HG03520 (cell line): ENCODE data around the gene TBC1D5.
"Not testable (repeated sequence)": the region's sequence is repeated elsewhere in the genome, so short reads cannot be mapped to it uniquely, and the experiment has no call there.

Source experiments
- ATAC-seq: cut with Tn5 transposase; IDR thresholded peaks from one replicate; pipeline ENCODE4 v1.9.1; 2021; ENCODE audit warnings: mild to moderate bottlenecking, moderate library complexity; ENCODE audit not compliant: unreplicated experiment

Gene TBC1D5

DNA sequence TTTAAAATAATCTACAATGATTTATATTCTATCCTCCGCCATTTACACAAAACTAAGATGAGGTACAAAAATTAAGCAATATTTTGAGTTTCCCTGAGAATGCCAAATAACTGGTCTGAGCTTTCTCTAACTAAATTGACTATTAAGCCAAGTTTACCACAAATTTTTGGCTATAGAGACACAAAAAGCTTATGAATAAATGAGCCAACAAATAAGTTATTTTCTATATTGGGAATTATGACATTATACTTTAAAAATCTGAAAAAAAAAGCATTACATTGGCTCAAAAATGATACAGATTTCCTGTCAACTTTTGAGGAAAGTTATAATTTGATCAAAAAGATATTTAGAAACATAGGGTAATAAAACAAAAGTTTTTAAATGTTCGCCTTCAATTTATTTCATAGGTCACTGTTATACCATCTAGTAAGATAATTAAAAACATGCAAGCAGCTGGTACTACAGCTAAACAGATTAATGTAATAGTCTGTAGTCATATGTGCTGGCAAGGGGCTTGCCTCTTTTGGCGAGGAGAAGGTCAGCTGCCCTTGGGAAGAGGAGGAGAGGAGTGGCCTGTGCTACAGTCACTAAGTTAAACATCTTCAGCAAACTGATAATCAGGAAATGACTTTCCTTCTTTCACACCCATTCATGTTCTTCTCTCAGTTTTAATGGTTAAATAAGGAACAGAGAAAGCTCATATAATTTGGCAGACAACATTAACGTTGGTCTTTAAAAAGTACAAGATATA lies 318.5 kb downstream of the TBC1D5 start:
- ATAC-seq, result no peak

DNA sequence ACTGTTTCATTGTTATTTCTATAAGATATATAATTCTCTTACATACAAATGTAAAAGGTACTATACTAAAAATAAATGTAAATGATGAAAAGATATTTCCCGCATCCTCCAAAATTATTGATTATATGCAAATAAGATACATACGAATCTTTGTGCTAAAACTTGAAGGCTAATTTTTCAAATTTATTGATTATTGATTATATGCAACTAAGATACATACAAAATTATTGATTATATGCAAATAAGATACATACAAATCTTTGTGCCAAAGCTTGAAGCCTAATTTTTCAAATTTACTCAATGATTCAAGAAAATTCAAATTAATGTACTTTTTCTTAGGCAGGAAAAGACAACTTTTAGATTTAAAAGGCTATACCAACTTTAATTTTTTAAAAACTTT lies 319.8 kb downstream of the TBC1D5 start:
- ATAC-seq, result no peak

DNA sequence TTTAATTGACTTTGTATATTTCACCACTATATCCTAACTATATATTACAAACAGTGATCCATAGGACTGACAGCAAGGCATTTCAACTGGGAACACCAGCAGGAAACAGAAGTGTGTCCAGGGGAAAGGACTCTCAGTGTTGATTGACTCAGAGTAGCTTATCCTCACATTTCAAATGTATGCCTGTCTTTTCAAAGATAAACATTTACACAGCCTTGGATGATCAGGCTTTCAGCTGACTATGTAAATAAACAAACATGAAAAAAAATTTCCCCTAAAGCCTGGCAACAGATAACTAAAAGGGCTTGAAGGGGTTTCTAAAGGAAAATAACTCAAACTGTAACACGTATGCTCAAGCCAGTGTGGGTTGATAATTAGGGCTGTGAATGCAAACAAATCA lies 321.8 kb downstream of the TBC1D5 start:
- no peak for ATAC-seq

DNA sequence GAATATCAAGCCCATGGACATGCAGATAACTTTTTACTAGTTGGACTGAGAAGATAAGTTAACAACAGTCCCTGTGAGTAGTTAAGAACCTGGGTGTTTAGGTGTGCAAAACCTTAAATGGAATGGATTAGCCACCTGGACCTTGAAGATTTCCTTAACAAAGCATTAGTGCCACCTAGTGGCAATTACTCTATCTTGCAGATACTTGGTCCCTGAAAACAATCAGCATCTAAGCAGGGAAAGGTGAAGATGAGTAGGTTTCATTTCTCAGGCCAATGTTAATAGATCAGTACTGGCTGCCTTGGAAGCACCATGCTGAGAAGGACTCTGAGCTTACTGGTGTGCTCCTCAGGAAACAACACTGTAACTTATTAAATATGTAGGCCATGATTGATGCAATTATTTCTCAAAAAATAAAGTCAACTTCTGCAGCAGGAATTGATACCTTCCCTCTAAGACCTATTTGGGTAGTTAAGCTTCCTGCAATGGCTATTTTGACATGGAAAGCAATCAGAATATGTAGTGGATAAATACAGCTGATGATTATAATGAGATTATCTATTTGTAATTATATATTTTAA lies 329.4 kb downstream of the TBC1D5 start:
- peak; percentile 83 for ATAC-seq

DNA sequence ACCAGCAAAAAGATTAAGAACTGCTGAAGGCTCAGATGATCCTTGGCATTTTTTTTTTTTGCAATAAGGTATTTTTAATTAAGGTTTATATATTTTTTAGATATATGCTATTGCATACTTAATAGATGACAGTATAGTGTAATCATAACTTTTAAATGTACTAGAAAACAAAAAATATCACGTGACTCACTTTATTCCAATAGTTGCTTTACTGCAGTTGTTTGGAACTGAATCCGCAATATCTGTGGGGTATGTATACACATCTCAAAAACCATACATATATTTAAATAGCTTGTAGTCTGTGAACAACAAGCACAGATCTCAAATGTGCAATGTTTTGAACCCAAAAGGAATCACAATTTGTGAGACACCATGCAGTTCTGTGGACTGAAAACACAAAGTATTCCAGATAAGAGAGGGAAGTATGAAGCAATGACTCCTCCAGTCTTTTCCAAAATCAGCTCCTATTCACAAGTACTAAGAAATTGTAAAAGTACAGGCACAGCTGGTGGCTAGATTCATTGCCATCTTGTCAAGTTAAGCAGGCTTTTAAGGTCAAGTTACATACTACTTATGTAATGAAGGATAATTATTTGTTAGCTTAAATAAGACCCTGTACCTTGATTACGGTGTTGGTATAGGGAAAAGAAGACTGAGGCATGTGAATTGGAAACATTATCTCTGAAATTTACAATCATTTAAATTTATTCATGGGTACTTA lies 331.1 kb downstream of the TBC1D5 start:
- ATAC-seq, result no peak

DNA sequence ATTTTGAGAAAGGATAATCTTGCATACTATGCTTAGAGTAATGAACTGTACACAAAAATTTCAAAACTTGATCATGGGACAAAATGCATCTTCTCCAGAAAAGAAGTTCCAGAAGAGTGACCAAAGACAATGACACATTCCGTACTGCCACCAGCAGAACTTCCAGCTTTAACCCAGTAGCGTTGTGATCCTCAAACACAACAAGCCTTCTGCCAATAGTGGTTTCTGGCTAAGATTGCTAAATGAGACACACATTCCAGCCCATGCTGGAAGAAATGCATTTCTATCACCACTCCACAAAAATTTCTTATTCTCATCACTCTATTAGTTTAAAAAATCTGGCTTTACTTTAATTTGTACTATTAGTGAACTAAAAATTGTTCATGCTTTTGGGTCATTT lies 334.9 kb downstream of the TBC1D5 start:
- no peak for ATAC-seq

DNA sequence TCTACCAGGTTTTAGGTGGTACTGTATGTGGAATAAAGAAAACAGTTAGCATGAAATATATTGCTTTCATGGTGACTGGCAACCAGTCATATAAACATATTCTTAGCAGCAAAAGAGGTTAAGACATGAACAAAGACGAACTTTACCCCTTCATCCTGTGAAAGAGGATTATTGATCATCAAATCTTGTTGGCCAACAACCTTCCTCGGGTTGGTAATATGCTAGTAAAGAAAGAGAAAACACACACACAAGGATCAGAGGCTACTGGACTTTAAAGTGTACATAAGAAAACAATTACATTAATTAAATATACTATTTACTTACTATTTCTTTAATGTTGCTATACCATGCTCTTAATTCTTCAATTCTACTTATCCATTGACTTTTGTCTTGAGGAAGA lies 337.9 kb downstream of the TBC1D5 start:
- ATAC-seq, result no peak

DNA sequence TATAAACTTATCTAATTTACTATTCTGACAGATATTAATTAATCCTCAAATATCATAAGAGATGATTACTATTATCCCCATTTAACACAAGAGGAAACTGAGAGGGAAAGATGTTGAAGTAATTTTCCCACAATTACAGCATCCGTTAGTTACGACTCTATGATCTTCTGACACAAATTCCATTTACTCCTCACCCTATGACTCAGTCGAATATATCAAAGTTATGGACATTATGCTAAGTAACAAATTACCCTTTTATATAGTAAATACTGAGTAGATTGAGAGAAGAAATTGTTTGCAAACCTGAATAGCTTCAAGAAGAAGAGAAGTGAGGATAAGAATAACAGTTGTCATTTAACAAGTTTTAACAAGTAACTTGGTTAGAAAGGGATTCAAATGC lies 340.0 kb downstream of the TBC1D5 start:
- ATAC-seq, result no peak

DNA sequence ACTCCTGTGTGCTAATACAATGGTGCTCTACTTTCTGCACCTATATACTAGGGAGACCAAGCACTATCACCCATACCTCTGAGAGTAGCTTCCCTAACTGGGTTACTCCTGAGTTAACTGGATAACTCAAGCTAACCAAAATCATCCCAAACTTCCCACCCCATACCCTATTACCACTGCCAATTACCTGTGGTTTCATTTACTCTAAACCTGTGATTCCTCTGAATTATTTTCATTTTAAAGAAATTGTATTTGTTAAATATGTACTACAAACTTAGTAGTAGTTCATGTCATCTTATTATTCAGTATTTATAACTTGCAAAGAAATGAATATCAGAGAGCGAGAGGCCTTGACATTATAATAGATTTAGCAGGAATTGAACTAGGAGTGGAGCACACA lies 340.5 kb downstream of the TBC1D5 start:
- no peak for ATAC-seq

DNA sequence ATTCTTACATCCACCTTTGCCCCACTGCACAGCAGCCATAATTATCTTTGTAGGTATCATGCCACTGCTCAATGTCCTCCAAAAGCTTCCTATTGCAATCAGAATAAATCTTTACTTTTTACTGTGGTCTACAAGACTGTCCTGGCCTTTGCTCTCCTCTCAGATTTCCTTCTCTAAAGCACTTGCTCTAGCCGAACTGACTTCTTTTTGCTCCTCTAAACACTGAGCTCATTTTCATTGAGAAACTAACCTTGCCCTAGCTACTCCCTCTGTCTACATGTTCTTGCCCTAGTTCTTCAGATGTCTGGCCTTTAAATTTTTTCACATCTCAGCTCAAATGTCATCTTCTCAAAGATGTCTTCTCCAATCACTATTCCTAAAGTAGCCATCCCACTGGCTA lies 342.8 kb downstream of the TBC1D5 start:
- peak; percentile 35 for ATAC-seq

DNA sequence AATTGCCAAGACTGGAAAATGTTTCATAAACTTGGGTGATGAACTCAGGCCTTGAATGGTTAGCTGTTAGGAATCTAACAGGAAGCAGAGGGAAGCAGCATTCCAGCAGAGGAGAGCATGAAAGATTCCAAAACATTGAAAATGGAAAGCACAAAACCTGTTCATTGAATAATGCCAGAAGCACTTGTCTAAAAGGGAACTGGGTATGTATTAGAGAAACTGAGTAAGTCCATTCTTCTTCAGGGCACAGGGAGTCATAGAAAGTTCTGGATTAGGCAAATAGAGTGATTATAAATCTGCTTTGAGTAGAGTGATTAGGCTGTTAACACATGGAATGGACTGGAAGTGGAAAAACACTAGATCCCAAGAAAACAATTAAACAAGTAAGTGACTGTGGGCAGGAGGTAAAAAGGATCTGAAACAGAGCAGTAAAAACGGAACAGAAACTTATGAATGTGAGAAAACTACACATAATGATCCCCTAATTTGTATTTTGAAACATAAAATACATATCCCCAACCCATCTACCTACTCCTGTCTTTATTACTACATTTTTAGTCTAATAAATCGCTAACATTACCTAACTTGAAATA lies 343.4 kb downstream of the TBC1D5 start:
- ATAC-seq, result peak; percentile 98

DNA sequence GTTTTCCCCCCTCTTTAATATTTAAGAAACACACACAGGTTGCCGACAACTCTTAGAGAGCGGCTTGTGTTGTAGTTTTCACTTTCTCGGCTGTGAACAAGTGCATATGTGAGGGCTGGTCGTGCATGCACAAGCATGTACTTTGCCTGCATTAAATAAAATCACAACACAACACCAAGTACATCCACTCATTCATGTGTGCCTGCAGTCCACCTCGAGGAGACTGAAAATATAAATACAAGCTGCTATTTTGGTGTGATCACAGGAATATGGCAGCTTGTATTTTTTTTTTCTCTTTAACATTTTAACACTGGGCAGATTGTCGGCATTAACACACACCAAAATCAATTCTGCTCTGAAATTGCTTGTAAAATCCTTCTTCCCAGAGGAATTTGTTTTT lies 346.4 kb downstream of the TBC1D5 start:
- ATAC-seq, result no peak

DNA sequence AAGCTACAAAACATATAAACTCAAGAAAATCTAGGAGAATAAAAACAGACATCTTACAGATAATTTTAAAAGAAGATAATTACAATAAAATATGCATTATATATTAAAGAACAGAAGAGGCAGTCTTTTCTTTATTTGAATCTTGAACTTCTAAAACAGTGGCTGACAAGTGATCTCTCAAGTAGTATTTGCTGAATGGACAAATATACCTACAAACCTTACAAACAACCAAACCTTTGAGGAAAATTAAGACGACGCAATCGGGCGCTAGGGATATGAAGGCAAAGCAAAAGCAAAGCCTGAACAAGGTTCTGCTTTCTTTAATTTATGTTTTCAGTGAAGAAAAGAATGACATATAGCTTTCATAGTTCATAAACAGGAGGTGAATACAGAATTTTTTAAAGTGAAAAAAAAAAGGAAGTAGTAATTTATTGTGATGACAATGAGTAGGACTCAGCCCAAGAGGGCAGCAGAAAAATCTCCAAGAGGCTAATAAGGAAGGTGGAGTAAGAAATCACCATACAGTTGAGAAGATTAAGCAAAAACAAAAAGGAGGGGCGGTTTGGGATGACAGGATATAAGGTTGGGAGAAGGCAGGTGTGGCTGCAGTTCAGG lies 347.8 kb downstream of the TBC1D5 start:
- no peak for ATAC-seq

DNA sequence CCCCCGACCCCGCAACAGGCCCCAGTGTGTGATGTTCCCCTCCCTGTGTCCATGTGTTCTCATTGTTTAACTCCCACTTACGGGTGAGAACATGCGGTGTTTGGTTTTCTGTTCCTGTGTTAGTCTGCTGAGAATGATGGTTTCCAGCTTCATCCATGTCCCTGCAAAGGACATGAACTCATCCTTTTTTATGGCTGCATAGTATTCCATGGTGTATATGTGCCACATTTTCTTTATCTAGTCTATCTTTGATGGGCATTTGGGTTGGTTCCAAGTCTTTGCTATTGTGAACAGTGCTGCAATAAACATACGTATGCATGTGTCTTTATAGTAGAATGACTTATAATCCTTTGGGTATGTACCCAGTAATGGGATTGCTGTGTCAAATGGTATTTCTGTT lies 349.9 kb downstream of the TBC1D5 start:
- ATAC-seq, result not testable (repeated sequence)

DNA sequence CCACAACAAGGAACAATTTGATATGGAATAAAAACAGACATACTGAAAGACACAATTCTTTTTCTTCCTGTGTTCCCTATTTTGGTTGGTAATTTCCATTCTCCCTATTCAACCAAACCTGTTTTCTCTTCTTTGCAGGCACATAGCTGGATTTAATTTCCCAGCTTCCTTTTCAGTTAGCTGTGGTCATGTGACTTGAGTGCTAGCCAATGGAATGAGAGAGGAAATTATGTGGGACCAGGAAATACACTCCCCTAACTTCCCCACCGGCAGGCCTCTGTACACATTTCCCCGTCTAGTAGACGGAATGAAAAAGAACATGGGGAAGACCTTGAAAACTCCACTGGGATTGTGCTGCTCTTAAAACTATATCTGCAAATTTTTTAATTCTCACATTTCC lies 351.6 kb downstream of the TBC1D5 start:
- ATAC-seq, result no peak

DNA sequence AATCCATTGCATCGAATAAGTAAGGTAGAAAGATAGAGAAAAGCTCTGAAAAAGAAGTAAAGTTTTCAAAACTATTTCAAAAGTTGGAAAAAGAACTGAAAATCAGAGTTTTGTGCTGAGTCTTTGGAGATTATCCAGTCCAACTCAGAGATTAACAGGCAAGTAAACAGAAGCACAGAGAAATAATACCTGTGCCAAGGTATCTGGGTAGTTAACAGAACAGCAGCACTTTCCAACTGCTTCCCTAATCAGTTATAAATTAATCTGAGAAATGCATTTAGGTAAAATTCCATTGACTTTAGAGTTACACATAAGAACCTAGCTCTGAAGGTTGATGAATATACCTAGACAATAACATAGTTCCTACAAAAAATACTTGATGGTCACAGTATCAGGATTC lies 355.3 kb downstream of the TBC1D5 start:
- ATAC-seq, result no peak

DNA sequence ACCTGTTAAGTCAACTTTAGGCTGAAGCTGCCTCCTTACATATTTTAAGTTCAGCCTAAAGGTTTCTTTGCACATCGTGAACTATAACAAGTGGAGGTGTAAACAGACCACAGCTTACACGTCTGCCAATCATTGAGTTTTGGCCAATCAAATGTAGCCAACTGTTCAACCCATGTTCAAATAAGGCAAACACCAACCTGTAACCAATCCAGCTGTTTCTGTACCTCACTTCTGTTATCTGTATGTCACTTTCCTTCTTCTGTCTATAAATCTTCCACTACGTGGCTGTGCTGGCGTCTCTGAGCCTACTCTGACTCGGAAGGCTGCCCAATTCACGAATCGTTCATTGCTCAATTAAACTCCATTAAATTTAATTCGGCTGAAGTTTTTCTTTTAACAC lies 356.0 kb downstream of the TBC1D5 start:
- no peak for ATAC-seq

DNA sequence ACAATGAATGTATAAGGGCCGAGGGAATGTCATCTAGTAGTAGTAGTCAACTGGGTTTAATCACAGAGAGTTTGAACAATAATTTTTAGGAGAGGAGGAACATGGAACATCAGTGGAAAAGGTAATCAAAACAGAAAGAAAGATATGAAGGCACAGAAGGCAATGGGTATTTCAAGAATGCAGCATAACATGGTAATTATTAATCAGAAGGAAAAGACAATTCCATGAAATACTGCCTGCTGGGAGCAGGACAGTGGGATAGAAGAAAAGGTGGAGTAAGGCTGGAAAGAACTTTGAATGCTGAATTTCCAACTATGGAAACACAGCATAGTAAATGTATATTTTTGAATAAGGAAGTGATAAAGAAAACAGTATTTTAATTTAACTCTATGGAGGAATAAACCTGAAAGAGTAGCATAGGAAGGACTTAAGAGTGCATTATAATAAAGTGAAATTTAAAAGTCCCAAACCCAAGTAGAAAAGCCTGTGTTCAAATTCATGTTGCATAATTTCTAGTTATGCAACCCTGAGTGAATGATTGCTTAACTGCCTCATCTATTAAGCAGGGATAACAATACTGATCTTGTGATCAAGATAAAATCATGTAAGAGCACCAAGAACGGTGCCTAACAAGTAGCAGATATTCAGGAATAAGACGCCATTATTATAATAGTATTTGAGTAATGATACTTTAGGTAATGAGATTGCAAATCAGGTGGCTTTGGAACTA lies 357.7 kb downstream of the TBC1D5 start:
- no peak for ATAC-seq

DNA sequence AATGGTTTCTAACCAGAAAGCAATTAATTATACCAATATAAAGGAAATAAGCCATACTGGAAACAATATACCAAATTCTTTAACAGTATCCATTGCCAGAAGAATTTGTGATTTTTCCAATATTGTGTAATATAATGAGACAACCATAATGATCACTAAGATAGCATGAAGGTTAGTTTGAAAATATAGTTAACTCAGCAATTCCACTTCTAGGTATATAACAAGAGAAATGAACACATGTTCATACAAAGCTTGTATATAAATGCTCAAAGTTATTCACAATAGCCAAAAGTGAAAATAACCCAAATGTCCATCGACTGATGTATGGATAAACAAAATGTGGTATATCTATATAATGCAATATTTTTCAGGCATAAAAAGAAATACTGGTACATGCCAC lies 369.1 kb downstream of the TBC1D5 start:
- no peak for ATAC-seq

DNA sequence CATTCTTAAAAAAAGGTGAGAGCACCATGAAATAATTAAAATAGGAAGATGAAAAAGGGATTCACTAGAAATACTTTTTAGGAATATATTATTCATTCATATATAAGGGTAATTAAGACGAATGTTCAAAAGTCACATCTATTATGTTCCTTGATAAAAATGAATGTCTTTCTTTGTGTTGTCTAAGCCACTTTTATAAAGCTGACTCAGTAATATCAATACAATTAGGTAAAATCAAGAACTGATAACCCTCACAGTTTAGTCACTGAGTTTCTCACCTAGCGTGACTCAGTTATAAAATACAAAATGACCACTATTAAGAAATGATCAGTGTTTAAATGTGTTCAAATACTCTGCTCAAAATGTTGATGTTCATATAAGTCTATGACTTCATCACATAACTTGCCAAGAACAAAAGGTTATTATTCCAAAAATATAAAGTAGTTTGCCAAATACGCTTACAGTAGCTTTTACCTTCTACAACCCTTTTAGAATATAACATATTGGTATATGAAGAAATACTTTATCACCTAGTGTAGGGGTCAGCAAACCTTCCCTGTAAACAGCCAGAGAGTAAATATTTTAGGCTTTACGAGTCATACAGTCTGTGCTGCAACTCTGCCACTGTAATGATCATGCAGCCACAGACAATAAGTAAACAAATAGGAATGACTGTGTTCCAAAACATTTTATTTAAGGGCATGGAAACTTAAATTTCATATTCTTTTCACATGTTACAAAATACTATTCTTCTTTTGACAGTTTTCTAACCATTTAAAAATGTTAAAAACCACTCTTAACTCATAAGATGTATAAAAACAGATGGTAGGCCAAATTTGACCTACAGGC lies 369.8 kb downstream of the TBC1D5 start:
- no peak for ATAC-seq
